ENCODE data around the gene EPOP. TPM values are rescaled to one million over a fixed set of nuclear protein-coding genes. Genes with fewer than 3 reads are reported as not detected.

EPOP gene
- polyA plus RNA-seq, 1 experiment, result 0.17 TPM

- POLR2A ChIA-PET, result interaction anchor here (0.6 kb wide), 1 partner anchor 515 kb away, joined by 6 read pairs; the partner anchor contains the start of gene RPL19
- TF ChIP-seq, protein P1, sequence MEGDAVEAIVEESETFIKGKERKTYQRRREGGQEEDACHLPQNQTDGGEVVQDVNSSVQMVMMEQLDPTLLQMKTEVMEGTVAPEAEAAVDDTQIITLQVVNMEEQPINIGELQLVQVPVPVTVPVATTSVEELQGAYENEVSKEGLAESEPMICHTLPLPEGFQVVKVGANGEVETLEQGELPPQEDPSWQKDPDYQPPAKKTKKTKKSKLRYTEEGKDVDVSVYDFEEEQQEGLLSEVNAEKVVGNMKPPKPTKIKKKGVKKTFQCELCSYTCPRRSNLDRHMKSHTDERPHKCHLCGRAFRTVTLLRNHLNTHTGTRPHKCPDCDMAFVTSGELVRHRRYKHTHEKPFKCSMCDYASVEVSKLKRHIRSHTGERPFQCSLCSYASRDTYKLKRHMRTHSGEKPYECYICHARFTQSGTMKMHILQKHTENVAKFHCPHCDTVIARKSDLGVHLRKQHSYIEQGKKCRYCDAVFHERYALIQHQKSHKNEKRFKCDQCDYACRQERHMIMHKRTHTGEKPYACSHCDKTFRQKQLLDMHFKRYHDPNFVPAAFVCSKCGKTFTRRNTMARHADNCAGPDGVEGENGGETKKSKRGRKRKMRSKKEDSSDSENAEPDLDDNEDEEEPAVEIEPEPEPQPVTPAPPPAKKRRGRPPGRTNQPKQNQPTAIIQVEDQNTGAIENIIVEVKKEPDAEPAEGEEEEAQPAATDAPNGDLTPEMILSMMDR (IDR thresholded peaks at IDR 0.05; ENCODE audit: low read depth, low read length), result no peak
- no peak for DNase-seq (ENCODE audit: low read depth, low spot score)
- Histone ChIP-seq H3K27me3 (ENCODE audit: control insufficient read depth, insufficient read depth, low read length) (peaks cover 2% of the 10 kb centered on the region), H3K4me3 (ENCODE audit: low read depth, low read length) (no peak overlapping the region), H3K9me3 (ENCODE audit: control insufficient read depth, insufficient read depth, low read length) (no peaks in the 10 kb centered on the region), H3K27ac (ENCODE audit: low read depth, low read length) (no peak overlapping the region)
- CTCF ChIA-PET, result interaction anchor here (0.5 kb wide), 1 partner anchor 482 kb away, joined by 3 read pairs; no protein-coding TSS in a partner anchor
Measured at GRCh38 chr17:38685491-38685890, 10.7 kb upstream of the EPOP start.

DNA sequence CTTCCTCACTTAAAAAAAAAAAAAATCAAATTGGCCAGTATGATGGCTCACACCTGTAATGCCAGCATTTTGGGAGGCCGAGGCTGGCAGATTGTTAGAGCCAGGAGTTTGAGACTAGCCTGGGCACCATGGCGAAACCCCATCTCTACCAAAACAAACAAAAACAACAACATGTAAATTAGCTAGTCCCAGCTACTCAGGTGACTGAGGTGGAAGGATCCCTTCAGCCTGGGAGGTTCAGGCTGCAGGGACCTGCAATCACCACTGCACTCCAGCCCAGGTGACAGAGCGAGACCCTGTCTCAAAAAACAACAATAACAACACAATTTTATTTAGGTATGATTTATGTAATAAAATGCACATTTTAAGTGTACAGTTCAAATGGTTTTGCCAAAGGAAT, 6.3 kb upstream of the EPOP start:
- ChIA-PET POLR2A (no interaction called here), CTCF (interaction anchor here (0.7 to 1.1 kb wide), 2 partner anchors 13 to 56 kb away, joined by 3 to 4 read pairs; no protein-coding TSS in a partner anchor)
- H3K4me3 ChIP-seq (ENCODE audit: low read depth, low read length), result no peak overlapping the region
- no peaks in the 10 kb centered on the region for H3K9me3 ChIP-seq (ENCODE audit: control insufficient read depth, insufficient read depth, low read length)
- H3K27ac ChIP-seq (ENCODE audit: low read depth, low read length), result no peak overlapping the region
- TF ChIP-seq, protein P1 (IDR thresholded peaks at IDR 0.05; ENCODE audit: low read depth, low read length), result no peak
- DNase-seq (ENCODE audit: low read depth, low spot score), result no peak
- no peaks in the 10 kb centered on the region for H3K27me3 ChIP-seq (ENCODE audit: control insufficient read depth, insufficient read depth, low read length)

DNA sequence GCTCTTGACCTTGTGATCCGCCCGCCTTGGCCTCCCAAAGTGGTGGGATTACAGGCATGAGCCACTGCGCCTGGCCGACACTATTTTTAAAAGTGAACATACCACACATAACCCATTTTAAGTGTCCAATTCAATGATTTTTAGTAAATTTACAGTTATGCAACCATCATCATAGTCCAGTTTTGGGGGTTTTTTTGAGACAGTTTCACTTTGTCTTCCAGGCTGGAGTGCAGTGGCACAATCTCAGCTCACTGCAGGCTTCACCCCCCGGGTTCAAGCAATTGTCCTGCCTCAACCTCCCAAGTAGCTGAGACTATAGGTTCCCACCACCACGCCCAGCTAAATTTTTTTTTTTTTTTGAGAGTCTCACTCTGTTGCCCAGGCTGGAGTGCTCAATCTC, 3.1 kb upstream of the EPOP start:
- peaks cover 17% of the 10 kb centered on the region for H3K27me3 ChIP-seq (ENCODE audit: control insufficient read depth, insufficient read depth, low read length)
- ChIA-PET POLR2A (interaction anchor here (0.9 kb wide), 2 partner anchors 27 to 54 kb away, joined by 3 read pairs; partner anchors contain the start of gene MLLT6), CTCF (interaction anchor here (1.1 to 2.6 kb wide), 2 partner anchors 9 to 58 kb away, joined by 4 to 20 read pairs; no protein-coding TSS in a partner anchor)
- no peaks in the 10 kb centered on the region for H3K9me3 ChIP-seq (ENCODE audit: control insufficient read depth, insufficient read depth, low read length)
- TF ChIP-seq, protein P1 (IDR thresholded peaks at IDR 0.05; ENCODE audit: low read depth, low read length), result no peak
- H3K27ac ChIP-seq (ENCODE audit: low read depth, low read length), result no peak overlapping the region
- no peak overlapping the region for H3K4me3 ChIP-seq (ENCODE audit: low read depth, low read length)
- no peak for DNase-seq (ENCODE audit: low read depth, low spot score)

- Histone ChIP-seq H3K4me3 (ENCODE audit: low read depth, low read length) (no peak overlapping the region), H3K27ac (ENCODE audit: low read depth, low read length) (no peak overlapping the region), H3K9me3 (ENCODE audit: control insufficient read depth, insufficient read depth, low read length) (no peaks in the 10 kb centered on the region), H3K27me3 (ENCODE audit: control insufficient read depth, insufficient read depth, low read length) (peaks cover 26% of the 10 kb centered on the region)
- CTCF ChIA-PET, result interaction anchor here (0.9 to 2.6 kb wide), 7 partner anchors 9 to 118 kb away, joined by 3 to 20 read pairs (median 3); partner anchors contain the start of gene PSMB3
- POLR2A ChIA-PET, result interaction anchor here (0.9 kb wide), 1 partner anchor 55 kb away, joined by 3 read pairs; no protein-coding TSS in a partner anchor
- TF ChIP-seq, protein P1 (IDR thresholded peaks at IDR 0.05; ENCODE audit: low read depth, low read length), result peak; percentile 95
- DNase-seq (ENCODE audit: low read depth, low spot score), result peak; percentile 45
Measured at GRCh38 chr17:38676706-38677504, 2.1 kb upstream of the EPOP start.
